Esophagus (tissue), 2 donors: ENCODE data around the gene POLR3K. TPM values are rescaled to one million over a fixed set of nuclear protein-coding genes. Genes with fewer than 3 reads are reported as not detected.

ENCODE experiments used
- polyA plus RNA-seq, 2 donors: library from polyadenylated mRNA; stranded (reverse); fragments of 200-250 nt; gene quantifications; one replicate each; pipeline ENCODE4 v1.2.3, GENCODE V29; 2013
- donor health status: healthy with polysubstance abuse.
- donor health status: Bipolar disorder and iron deficiency.

Gene POLR3K
- polyA plus RNA-seq, 2 donors: 4.3 to 11.4 TPM

Other genes starting within 250 kb of the POLR3K start
- gene SNRNP25, start 220 bp upstream of the POLR3K start, polyA plus RNA-seq: 10 to 100 TPM; 18.1 to 25.6 TPM
- 10 to 100 TPM; 36.6 to 56.0 TPM for gene RHBDF1, start 19.0 kb upstream of the POLR3K start, polyA plus RNA-seq
- 10 to 100 TPM; 42.3 to 45.3 TPM for gene MPG, start 24.6 kb upstream of the POLR3K start, polyA plus RNA-seq
- gene NPRL3, start 85.1 kb upstream of the POLR3K start, polyA plus RNA-seq: 10 to 100 TPM in 1 of 2 donors, 1 to 10 TPM in 1; 9.6 to 14.0 TPM
- not detected for gene HBZ, start 99.0 kb upstream of the POLR3K start, polyA plus RNA-seq
- not detected for gene HBM, start 112.4 kb upstream of the POLR3K start, polyA plus RNA-seq
- gene HBA2, start 119.3 kb upstream of the POLR3K start, polyA plus RNA-seq: 1 to 10 TPM in 1 of 2 donors, under 1 TPM in 1; 0.49 to 1.4 TPM
- under 1 TPM; 0.47 to 0.55 TPM for gene HBA1, start 123.1 kb upstream of the POLR3K start, polyA plus RNA-seq
- gene HBQ1, start 126.9 kb upstream of the POLR3K start, polyA plus RNA-seq: not detected
- gene LUC7L, start 175.8 kb upstream of the POLR3K start, polyA plus RNA-seq: 100 to 1,000 TPM in 1 of 2 donors, 10 to 100 TPM in 1; 37.0 to 102 TPM
- gene FAM234A, start 181.2 kb upstream of the POLR3K start, polyA plus RNA-seq: 10 to 100 TPM; 35.9 to 39.6 TPM
- gene RGS11, start 222.3 kb upstream of the POLR3K start, polyA plus RNA-seq: 1 to 10 TPM; 6.3 to 7.9 TPM
- under 1 TPM; 0.24 to 0.33 TPM for gene ARHGDIG, start 227.0 kb upstream of the POLR3K start, polyA plus RNA-seq
- under 1 TPM; 0.27 to 0.53 TPM for gene PDIA2, start 229.6 kb upstream of the POLR3K start, polyA plus RNA-seq